GM12801 (cell line): ENCODE data around the gene COMT.

ENCODE experiments used
- TF ChIP-seq, protein P1 (sequence below): IDR thresholded peaks from one replicate; pipeline ENCODE4 v1.5.1; 2011; ENCODE audit warnings: control low read depth; ENCODE audit not compliant: insufficient read length; ENCODE audit errors: extremely low read depth

The COMT gene

DNA sequence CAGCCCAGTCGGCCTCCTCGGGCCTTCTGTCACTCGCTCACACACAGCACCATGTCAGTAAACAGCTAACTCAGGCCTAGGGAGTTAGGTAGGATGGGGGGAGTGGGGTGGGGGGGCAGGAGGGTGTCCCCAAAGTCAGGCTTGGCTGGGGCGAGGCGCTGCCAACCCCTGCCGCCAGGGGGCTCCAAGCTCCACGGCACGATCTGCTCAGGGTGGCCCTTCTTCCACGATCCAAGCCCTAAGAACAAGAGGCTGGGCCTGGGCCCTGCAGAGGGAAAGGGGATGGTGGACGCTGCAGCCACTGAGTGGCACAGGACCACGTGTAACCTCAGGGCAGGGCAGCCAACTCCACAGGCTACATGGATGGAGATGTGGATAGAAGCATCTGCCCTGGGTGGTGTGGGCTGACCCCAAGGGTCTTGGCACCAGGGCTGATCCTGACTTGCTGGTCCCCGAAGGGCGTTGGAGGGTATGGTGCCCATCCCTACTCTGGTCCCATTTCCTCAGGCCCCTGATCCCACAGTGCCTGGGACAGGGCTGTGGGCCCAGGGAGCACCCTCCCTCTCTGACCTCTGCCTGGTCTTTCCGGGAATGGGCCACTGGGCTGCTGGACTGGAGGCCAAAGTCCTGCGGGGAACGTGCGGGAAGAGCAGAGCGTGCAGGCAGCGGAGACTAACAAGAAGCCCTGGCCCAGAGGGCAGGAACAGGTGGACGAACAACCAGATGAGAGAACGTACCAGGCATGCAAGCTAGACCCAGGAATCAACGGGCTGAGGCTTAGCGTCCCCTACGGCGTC is 29.1 kb downstream of the COMT start:
- TF ChIP-seq, protein P1, sequence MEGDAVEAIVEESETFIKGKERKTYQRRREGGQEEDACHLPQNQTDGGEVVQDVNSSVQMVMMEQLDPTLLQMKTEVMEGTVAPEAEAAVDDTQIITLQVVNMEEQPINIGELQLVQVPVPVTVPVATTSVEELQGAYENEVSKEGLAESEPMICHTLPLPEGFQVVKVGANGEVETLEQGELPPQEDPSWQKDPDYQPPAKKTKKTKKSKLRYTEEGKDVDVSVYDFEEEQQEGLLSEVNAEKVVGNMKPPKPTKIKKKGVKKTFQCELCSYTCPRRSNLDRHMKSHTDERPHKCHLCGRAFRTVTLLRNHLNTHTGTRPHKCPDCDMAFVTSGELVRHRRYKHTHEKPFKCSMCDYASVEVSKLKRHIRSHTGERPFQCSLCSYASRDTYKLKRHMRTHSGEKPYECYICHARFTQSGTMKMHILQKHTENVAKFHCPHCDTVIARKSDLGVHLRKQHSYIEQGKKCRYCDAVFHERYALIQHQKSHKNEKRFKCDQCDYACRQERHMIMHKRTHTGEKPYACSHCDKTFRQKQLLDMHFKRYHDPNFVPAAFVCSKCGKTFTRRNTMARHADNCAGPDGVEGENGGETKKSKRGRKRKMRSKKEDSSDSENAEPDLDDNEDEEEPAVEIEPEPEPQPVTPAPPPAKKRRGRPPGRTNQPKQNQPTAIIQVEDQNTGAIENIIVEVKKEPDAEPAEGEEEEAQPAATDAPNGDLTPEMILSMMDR = peak; percentile 60

DNA sequence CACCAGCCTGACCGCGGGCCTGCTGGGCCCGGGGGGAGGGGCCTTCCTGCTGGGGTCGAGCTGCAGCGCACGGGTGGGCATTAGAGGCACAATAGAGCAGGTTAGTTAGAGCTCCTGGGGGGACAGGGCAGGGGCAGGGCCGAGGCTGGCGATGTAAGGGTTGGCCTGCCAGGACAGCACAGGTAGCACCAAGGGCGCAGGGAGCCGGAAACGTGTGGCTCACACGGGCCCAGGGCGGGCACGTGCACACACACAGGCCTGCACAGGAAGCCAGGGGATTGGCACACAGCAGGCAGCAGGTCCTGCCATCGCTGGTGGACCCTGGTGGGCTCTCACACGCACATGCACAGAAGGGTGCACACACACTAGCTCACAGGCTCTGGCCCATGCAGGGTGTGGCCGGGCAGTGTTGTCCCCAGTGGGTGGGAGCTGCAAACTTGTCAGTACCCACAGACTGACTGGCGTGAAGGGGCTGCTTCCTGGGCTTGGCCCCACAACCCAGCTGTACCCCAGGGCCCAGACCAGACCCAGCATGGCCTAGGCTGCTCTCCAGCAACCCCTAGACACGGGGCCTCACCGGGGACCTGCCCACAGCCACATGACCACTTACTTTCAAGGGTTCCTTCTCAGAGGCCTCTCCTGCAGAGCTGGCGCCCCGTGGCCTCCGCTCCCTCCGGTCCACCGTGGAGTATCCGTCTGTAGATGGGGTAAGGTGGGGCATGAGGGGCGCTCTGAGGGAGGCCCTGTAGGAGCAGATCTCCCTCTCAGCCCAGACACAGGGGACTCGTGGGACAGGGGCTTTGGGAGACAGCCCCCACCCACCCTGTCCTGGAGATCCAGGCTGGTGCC is 29.9 kb downstream of the COMT start:
- TF ChIP-seq, protein P1 = no peak

DNA sequence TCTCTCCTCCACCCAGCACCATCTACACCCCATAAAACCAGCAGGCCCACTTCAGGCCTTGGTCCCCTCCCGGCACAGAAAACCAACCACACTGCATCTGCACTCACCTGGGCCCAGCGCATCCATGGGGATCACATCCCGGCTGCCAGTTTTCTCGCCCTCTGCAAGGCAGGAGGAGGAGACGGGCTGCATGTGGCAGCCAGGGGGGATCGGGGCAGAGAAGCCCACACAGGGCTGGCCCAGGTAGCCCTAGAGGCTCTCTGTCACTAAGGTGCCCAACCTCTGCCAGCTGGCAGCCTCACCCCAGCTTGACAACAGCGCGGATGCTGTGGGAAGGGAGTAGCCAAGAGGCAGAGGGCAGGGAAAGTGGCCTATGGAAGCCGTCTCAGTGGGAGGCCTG is 30.7 kb downstream of the COMT start:
- TF ChIP-seq, protein P1 = no peak

DNA sequence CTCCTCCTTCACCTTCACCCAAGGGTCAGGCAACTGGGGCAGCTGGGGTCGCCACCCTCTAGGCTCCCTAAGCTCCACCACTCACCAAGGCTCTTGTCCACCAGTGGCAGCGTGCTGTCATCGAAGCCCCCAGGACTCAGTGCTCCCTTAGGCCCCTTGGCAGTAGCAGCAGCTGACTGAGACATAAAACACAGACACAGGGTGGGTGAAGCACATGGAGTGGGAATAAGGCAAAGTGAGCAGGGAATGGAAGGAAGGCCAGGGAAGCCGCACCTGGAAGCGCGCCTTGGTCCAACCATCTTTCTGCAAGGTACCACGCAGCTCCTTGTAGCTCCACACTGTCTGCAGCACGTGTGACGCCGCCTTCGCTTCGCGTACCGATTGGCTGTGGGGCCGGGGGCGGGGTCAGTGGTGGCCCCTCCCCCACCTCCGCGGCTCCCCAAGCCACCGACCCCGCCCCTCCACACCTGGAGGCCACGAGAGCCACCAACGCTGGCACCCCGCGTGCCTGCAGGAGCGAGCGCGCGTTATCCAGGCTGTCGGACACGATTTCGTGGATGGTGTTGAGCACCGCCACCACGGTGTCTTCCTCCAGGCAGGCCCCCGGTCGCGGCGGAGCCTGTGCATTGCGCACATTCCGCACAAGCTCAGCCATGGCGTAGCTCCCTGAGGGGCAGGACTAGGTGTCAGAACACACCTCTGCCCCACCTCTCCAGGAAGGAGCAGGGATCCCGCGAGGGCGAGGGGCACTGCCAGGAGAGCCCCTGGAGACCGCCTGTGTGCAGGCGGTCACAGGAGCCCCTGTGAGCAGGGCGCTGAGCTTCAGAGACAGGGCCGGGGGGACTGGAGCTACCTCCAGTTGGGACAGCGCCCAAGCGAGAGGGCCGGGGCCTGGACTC is 31.3 kb downstream of the COMT start:
- TF ChIP-seq, protein P1 = no peak

DNA sequence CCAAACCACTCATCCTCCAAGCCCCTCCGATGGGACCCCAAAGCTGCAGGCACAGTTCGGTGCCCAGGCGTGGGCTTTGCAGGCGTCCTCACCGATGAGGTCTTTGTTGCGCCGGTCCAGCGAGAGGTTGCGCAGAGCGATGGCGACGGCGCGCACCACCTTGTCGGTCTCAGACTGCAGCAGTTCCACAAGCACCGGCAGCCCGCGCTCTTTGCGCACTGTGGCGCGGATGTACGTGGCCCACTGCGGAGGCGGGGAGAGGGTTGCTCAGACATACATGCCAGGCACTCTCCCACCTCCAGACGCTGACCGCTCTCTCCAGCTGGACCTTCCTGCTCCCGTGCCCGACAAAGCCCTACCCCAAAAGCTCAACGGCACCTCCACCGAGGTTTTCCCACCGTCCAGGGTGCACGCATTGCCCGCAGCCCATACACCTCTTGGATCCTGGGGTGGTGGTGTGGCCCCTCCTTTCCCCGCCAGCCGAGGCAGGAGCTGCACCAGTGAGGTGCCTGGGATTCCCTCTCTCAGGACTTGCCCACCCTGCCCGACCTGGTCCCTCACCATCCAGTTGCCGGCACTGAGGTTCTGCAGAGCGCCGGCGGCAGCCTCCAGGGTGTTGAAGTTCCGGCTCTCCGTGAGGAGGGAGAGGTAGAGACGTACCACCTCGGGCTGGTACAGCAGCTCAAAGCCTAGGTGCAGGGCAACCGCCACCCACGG is 32.1 kb downstream of the COMT start:
- TF ChIP-seq, protein P1 = no peak

DNA sequence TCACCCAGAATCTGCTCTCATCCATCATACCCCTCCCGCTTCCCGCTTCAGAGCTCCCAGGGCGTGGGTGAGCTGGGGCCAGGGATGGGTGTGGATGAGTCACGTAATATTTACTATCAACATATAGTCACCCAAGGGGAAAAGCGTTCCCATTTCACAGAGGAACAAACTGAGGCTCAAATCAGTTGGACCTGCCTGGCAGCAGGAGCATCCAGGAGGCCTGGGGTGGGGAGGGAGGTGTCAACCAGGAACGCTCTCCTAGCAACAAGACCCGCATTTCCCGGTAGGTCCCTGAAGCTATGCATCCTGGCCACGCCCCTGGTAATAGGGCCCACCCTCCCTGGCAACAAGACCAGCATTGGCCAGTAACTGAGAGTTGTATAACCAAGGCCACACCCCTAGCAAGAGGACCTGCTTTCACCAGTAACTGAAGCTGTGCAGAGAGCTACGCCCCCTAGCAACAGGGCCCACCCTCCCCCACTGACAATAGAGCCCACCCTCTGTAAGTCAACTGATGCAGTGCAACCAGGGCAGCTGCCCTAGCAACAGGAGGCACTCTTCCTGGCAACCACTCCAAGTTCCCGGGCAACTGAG is 32.8 kb downstream of the COMT start:
- TF ChIP-seq, protein P1 = no peak
